DMS79 (cell line): ENCODE data around the gene CDK9.

Experiments used
- DNase-seq: peaks from one replicate; lab custom pipeline; 2025; lab: John Stamatoyannopoulos, UW

CDK9 gene

GRCh38 chr9:127761491-127761956 is 24.3 kb upstream of the CDK9 start:
- no peak for DNase-seq

GRCh38 chr9:127762111-127762676 is 23.6 kb upstream of the CDK9 start:
- DNase-seq = no peak

- DNase-seq = no peak
Observed at GRCh38 chr9:127763918-127764384, 21.9 kb upstream of the CDK9 start.

- DNase-seq = no peak
Observed at GRCh38 chr9:127765418-127765817, 20.4 kb upstream of the CDK9 start.

GRCh38 chr9:127767410-127767809 is 18.4 kb upstream of the CDK9 start:
- no peak for DNase-seq

- no peak for DNase-seq
Observed at GRCh38 chr9:127767909-127768331, 17.9 kb upstream of the CDK9 start.

GRCh38 chr9:127768698-127769097 is 17.1 kb upstream of the CDK9 start:
- DNase-seq = no peak

- DNase-seq = no peak
Observed at GRCh38 chr9:127769101-127769500, 16.7 kb upstream of the CDK9 start.

- DNase-seq = no peak
Observed at GRCh38 chr9:127769929-127770582, 15.8 kb upstream of the CDK9 start.

GRCh38 chr9:127770583-127770904 is 15.3 kb upstream of the CDK9 start:
- DNase-seq = no peak

GRCh38 chr9:127770905-127771569 is 14.8 kb upstream of the CDK9 start:
- peak; percentile 88 for DNase-seq

GRCh38 chr9:127771570-127772189 is 14.2 kb upstream of the CDK9 start:
- no peak for DNase-seq

- DNase-seq = no peak
Observed at GRCh38 chr9:127772603-127773002, 13.2 kb upstream of the CDK9 start.

- no peak for DNase-seq
Observed at GRCh38 chr9:127773272-127773671, 12.6 kb upstream of the CDK9 start.

- no peak for DNase-seq
Observed at GRCh38 chr9:127773981-127774380, 11.9 kb upstream of the CDK9 start.

GRCh38 chr9:127776195-127776923 is 9.5 kb upstream of the CDK9 start:
- no peak for DNase-seq

- DNase-seq = no peak
Observed at GRCh38 chr9:127776924-127777289, 8.9 kb upstream of the CDK9 start.

GRCh38 chr9:127777368-127777980 is 8.4 kb upstream of the CDK9 start:
- DNase-seq = no peak

GRCh38 chr9:127778280-127779135 is 7.3 kb upstream of the CDK9 start, which contains the start of gene SH2D3C:
Gene SH2D3C, minus strand, starts transcription at chr9:127778666. Its CDS starts 39 bp downstream, at chr9:127778627.
- no peak for DNase-seq

- DNase-seq = no peak
Observed at GRCh38 chr9:127779136-127779981, 6.5 kb upstream of the CDK9 start.
